HepG2 (cell line): ENCODE results near the gene NUFIP1. TPM values are rescaled to one million over a fixed set of nuclear protein-coding genes. Genes with fewer than 3 reads are reported as not detected.

Experiments
- CBX2 ChIP-seq, 2 experiments: fragments of 200-600 bp in 1 of 2; sonication (generic); formaldehyde crosslinking in 1 of 2; IDR thresholded peaks; 2 replicates each; pipeline versions ENCODE4 v1.7.0 to v1.8.1; 2018 to 2022; ENCODE audit warnings: low read depth in 2 of 2, low read length in 1 of 2, mild to moderate bottlenecking in 1 of 2, missing genetic modification reagents in 1 of 2
- CBX5 ChIP-seq: sonication (generic); formaldehyde crosslinking; IDR thresholded peaks from 2 replicates; pipeline ENCODE4 v1.4.0; 2020; ENCODE audit warnings: missing genetic modification reagents, borderline replicate concordance
- FLYWCH1 ChIP-seq: sonication (generic); formaldehyde crosslinking; IDR thresholded peaks from 2 replicates; pipeline ENCODE4 v1.8.1; 2023; ENCODE audit warnings: mild to moderate bottlenecking, missing genetic modification reagents
- GATAD2A ChIP-seq: IDR thresholded peaks from 2 replicates; pipeline ENCODE4 v1.6.1; 2016
- JUND ChIP-seq: sonication (generic); formaldehyde crosslinking; IDR thresholded peaks from 2 replicates; pipeline ENCODE4 v1.8.0; 2022; ENCODE audit warnings: mild to moderate bottlenecking, missing genetic modification reagents
- MAX ChIP-seq: IDR thresholded peaks from 2 replicates; pipeline ENCODE4 v1.6.1; 2012; ENCODE audit warnings: inconsistent platforms
- MYC ChIP-seq: sonication (generic); formaldehyde crosslinking; IDR thresholded peaks from 2 replicates; pipeline ENCODE4 v1.9.0; 2021; ENCODE audit warnings: missing genetic modification reagents, borderline replicate concordance
- ONECUT2 ChIP-seq: sonication (generic); formaldehyde crosslinking; IDR thresholded peaks from 2 replicates; pipeline ENCODE4 v1.4.0; 2020; ENCODE audit warnings: missing genetic modification reagents
- PITX1 ChIP-seq: sonication (generic); formaldehyde crosslinking; IDR thresholded peaks from 2 replicates; pipeline ENCODE4 v1.5.1; 2020; ENCODE audit warnings: mild to moderate bottlenecking, missing genetic modification reagents
- POGZ ChIP-seq: sonication (generic); formaldehyde crosslinking; IDR thresholded peaks from 2 replicates; pipeline ENCODE4 v1.4.0; 2020; ENCODE audit warnings: mild to moderate bottlenecking, missing genetic modification reagents
- REXO4 ChIP-seq: sonication (generic); formaldehyde crosslinking; IDR thresholded peaks from 2 replicates; pipeline ENCODE4 v1.8.0; 2022; ENCODE audit warnings: missing genetic modification reagents, mild to moderate bottlenecking, borderline replicate concordance
- SIX1 ChIP-seq: sonication (generic); formaldehyde crosslinking; IDR thresholded peaks from 2 replicates; pipeline ENCODE4 v1.4.0; 2020; ENCODE audit warnings: missing genetic modification reagents, borderline replicate concordance
- TGIF2 ChIP-seq: IDR thresholded peaks from 2 replicates; pipeline ENCODE4 v1.6.1; 2016; ENCODE audit warnings: control low read depth, missing compliant biosample characterization
- TMF1 ChIP-seq: sonication (generic); formaldehyde crosslinking; IDR thresholded peaks from 2 replicates; pipeline ENCODE4 v1.8.1; 2022; ENCODE audit warnings: low read depth, missing genetic modification reagents
- WIZ ChIP-seq: sonication (generic); formaldehyde crosslinking; IDR thresholded peaks from 2 replicates; pipeline ENCODE4 v1.5.1; 2020; ENCODE audit warnings: mild to moderate bottlenecking, missing genetic modification reagents
- ZNF3 ChIP-seq: IDR thresholded peaks from 2 replicates; pipeline ENCODE4 v1.7.0; 2017; ENCODE audit warnings: inconsistent platforms
- ZNF441 ChIP-seq: sonication (generic); formaldehyde crosslinking; IDR thresholded peaks from 2 replicates; pipeline ENCODE4 v1.7.0; 2021; ENCODE audit warnings: missing genetic modification reagents, borderline replicate concordance
- ZNF547 ChIP-seq: sonication (generic); formaldehyde crosslinking; IDR thresholded peaks from 2 replicates; pipeline ENCODE4 v1.5.1; 2020; ENCODE audit warnings: mild to moderate bottlenecking, missing genetic modification reagents
- polyA plus RNA-seq, 8 experiments: library from polyadenylated mRNA; depleted of rRNA in 3 of 8; stranded (reverse) in 7 of 8; unstranded in 1 of 8; fragments of >200 nt; fragmentation: Illumina TruSeq in 4 of 8; extraction: Trizol in 4 of 8; gene quantifications; 2 replicates each; pipeline versions ENCODE4 v1.2.1 to v1.2.3, GENCODE V29; 2011 to 2016; ENCODE audit warnings: low read depth in 4 of 8, missing spikeins in 1 of 8, mixed read lengths in 1 of 8; ENCODE audit not compliant: insufficient read depth in 1 of 8
- total RNA-seq, 5 experiments: library from RNA; depleted of rRNA; stranded (reverse); fragments of >200 nt; fragmentation: Illumina TruSeq; extraction: Trizol; gene quantifications; 2 replicates each; pipeline ENCODE4 v1.2.3, GENCODE V29; 2016; ENCODE audit warnings: low read depth in 1 of 5
- TF ChIP-seq, protein P1 (sequence below): sonication (generic); formaldehyde crosslinking; IDR thresholded peaks from 2 replicates; pipeline ENCODE4 v1.5.0; 2020; ENCODE audit warnings: mild to moderate bottlenecking, missing genetic modification reagents, borderline replicate concordance
- TF ChIP-seq, protein P2 (sequence below): sonication (generic); formaldehyde crosslinking; IDR thresholded peaks from 2 replicates; pipeline ENCODE4 v1.8.1; 2022; ENCODE audit warnings: mild to moderate bottlenecking, missing genetic modification reagents
- TF ChIP-seq, protein P3 (sequence below): sonication (generic); formaldehyde crosslinking; IDR thresholded peaks from 2 replicates; pipeline ENCODE4 v1.5.0; 2020; ENCODE audit warnings: mild to moderate bottlenecking, missing genetic modification reagents

The NUFIP1 gene
- total and polyA plus RNA-seq, 2 of the 13 experiments (the other 11 are each of a cell fraction or from before 2014, with no cell fraction given) = 1.9 to 10.3 TPM

DNA sequence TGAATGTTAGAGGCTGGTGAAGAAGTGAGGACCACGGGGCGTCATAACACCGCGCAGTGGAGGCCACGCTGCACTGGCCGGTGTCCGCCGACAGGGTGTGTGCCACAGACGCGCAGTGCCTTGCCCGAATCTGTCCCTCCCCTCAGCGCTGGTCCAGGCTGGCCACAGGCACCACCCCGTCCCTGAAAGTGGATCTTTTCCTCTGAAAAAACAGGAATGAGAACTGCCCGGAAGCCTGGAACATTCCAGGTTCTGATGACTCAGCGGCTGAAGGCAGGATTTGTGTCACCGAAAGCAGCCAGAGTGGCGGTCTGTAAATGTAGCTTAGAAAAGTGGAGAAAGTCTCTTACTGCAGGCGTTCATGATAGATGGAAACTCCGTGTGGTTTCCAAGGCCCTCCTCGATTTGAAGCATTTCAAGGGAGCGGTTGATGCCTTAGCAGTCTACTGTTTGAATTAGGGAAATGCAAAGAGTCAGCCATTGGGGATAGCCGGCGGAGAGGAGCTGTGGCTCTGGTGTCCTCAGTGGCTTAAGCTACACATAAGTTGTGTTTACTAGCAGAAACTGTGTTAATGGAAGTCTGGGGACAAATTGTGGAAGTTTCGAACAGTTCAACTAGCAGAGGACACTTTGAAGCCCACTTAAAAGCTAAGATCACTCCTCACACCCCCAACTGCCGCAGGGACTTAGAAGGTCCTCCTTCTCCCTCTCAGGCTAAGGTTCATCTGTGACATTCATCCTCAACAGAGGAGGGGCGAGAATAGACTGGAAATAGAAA is 70.8 kb downstream of the NUFIP1 start (continued):
- TF ChIP-seq, protein P1, sequence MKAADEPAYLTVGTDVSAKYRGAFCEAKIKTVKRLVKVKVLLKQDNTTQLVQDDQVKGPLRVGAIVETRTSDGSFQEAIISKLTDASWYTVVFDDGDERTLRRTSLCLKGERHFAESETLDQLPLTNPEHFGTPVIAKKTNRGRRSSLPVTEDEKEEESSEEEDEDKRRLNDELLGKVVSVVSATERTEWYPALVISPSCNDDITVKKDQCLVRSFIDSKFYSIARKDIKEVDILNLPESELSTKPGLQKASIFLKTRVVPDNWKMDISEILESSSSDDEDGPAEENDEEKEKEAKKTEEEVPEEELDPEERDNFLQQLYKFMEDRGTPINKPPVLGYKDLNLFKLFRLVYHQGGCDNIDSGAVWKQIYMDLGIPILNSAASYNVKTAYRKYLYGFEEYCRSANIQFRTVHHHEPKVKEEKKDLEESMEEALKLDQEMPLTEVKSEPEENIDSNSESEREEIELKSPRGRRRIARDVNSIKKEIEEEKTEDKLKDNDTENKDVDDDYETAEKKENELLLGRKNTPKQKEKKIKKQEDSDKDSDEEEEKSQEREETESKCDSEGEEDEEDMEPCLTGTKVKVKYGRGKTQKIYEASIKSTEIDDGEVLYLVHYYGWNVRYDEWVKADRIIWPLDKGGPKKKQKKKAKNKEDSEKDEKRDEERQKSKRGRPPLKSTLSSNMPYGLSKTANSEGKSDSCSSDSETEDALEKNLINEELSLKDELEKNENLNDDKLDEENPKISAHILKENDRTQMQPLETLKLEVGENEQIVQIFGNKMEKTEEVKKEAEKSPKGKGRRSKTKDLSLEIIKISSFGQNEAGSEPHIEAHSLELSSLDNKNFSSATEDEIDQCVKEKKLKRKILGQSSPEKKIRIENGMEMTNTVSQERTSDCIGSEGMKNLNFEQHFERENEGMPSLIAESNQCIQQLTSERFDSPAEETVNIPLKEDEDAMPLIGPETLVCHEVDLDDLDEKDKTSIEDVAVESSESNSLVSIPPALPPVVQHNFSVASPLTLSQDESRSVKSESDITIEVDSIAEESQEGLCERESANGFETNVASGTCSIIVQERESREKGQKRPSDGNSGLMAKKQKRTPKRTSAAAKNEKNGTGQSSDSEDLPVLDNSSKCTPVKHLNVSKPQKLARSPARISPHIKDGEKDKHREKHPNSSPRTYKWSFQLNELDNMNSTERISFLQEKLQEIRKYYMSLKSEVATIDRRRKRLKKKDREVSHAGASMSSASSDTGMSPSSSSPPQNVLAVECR = peak; percentile 26; the same call in 1 of the 2 replicates
- TF ChIP-seq CBX2 (IDR thresholded peaks at IDR 0.05; ENCODE audit: low read depth, low read length) = no peak
- TF ChIP-seq CBX2 (CRISPR knock-in tag; IDR thresholded peaks at IDR 0.05; ENCODE audit: low read depth) = no peak
- 0 out of 2 replicates have a peak, but pooled peaks have one; percentile 41 for TF ChIP-seq WIZ (CRISPR knock-in tag)
- TF ChIP-seq TGIF2 = peak; percentile 30; the same call in 1 of the 2 replicates
- TF ChIP-seq ONECUT2 (CRISPR knock-in tag) = no peak
- peak; percentile 45; the same call in 1 of the 2 replicates for TF ChIP-seq GATAD2A (CRISPR knock-in tag)
- no peak for TF ChIP-seq FLYWCH1 (CRISPR knock-in tag)
- TF ChIP-seq PITX1 (CRISPR knock-in tag) = no peak
- no peak for TF ChIP-seq REXO4 (CRISPR knock-in tag)
- TF ChIP-seq MAX = peak; percentile 70
- TF ChIP-seq ZNF441 (CRISPR knock-in tag) = peak; percentile 42; the same call in 1 of the 2 replicates
- no peak for TF ChIP-seq ZNF547 (CRISPR knock-in tag)
- TF ChIP-seq MYC = peak; percentile 17; the same call in 1 of the 2 replicates
- TF ChIP-seq JUND = peak; percentile 85
- TF ChIP-seq CBX5 = 0 out of 2 replicates have a peak, but pooled peaks have one; percentile 12
- TF ChIP-seq, protein P2, sequence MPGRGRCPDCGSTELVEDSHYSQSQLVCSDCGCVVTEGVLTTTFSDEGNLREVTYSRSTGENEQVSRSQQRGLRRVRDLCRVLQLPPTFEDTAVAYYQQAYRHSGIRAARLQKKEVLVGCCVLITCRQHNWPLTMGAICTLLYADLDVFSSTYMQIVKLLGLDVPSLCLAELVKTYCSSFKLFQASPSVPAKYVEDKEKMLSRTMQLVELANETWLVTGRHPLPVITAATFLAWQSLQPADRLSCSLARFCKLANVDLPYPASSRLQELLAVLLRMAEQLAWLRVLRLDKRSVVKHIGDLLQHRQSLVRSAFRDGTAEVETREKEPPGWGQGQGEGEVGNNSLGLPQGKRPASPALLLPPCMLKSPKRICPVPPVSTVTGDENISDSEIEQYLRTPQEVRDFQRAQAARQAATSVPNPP = no peak
- TF ChIP-seq SIX1 = no peak
- TF ChIP-seq, protein P3, sequence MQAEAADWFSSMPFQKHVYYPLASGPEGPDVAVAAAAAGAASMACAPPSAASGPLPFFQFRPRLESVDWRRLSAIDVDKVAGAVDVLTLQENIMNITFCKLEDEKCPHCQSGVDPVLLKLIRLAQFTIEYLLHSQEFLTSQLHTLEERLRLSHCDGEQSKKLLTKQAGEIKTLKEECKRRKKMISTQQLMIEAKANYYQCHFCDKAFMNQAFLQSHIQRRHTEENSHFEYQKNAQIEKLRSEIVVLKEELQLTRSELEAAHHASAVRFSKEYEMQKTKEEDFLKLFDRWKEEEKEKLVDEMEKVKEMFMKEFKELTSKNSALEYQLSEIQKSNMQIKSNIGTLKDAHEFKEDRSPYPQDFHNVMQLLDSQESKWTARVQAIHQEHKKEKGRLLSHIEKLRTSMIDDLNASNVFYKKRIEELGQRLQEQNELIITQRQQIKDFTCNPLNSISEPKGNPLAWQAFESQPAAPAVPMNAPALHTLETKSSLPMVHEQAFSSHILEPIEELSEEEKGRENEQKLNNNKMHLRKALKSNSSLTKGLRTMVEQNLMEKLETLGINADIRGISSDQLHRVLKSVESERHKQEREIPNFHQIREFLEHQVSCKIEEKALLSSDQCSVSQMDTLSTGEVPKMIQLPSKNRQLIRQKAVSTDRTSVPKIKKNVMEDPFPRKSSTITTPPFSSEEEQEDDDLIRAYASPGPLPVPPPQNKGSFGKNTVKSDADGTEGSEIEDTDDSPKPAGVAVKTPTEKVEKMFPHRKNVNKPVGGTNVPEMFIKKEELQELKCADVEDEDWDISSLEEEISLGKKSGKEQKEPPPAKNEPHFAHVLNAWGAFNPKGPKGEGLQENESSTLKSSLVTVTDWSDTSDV = 0 out of 2 replicates have a peak, but pooled peaks have one; percentile 20
- peak; percentile 73; the same call in 1 of the 2 replicates for TF ChIP-seq POGZ (CRISPR knock-in tag)
- TF ChIP-seq TMF1 (CRISPR knock-in tag) = 0 out of 2 replicates have a peak, but pooled peaks have one; percentile 73
- no peak for TF ChIP-seq ZNF3
